ENCODE data around the gene LYSMD3. TPM values are rescaled to one million over a fixed set of nuclear protein-coding genes. Genes with fewer than 3 reads are reported as not detected.

Gene LYSMD3
- total and polyA plus RNA-seq, 10 of the 15 experiments (the other 5 are each of a cell fraction or from before 2014, with no cell fraction given): 3.9 to 22.5 (median 12.6) TPM

DNA sequence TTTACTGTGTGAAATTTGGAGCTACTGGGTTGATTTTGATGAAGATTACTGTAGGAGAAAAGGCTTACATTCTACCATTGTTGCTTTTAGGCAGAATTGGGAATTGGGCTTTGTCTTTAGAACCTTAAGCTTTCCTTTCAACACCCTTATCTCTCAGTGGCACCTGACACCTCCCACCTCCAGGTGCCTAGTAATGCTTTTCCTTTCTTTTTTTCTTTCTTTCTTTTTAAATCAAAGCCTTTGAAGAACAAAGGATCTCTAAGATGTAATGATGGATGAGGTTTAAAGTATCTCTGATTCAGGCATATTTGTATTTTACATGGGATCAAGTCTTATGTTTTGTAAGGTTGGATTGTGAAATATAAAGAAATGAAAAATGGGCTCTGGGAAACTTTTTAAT, 26.3 kb upstream of the LYSMD3 start (continued):
- TF ChIP-seq ESRRA (IDR thresholded peaks at IDR 0.05; ENCODE audit: low read length): no peak
- TF ChIP-seq FOS (IDR thresholded peaks at IDR 0.05; ENCODE audit: borderline replicate concordance, extremely low read depth, insufficient read length): no peak
- no peak for TF ChIP-seq KDM1A (IDR thresholded peaks at IDR 0.05; ENCODE audit: borderline replicate concordance)
- no peak for TF ChIP-seq SMARCA5 (IDR thresholded peaks at IDR 0.05)
- no peak for TF ChIP-seq EZH2 (IDR thresholded peaks at IDR 0.05; ENCODE audit: borderline replicate concordance, control insufficient read depth, low read depth, low read length)
- TF ChIP-seq, protein P1, sequence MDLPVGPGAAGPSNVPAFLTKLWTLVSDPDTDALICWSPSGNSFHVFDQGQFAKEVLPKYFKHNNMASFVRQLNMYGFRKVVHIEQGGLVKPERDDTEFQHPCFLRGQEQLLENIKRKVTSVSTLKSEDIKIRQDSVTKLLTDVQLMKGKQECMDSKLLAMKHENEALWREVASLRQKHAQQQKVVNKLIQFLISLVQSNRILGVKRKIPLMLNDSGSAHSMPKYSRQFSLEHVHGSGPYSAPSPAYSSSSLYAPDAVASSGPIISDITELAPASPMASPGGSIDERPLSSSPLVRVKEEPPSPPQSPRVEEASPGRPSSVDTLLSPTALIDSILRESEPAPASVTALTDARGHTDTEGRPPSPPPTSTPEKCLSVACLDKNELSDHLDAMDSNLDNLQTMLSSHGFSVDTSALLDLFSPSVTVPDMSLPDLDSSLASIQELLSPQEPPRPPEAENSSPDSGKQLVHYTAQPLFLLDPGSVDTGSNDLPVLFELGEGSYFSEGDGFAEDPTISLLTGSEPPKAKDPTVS (IDR thresholded peaks at IDR 0.05; ENCODE audit: low read depth, low read length): no peak
- TF ChIP-seq, protein P2, sequence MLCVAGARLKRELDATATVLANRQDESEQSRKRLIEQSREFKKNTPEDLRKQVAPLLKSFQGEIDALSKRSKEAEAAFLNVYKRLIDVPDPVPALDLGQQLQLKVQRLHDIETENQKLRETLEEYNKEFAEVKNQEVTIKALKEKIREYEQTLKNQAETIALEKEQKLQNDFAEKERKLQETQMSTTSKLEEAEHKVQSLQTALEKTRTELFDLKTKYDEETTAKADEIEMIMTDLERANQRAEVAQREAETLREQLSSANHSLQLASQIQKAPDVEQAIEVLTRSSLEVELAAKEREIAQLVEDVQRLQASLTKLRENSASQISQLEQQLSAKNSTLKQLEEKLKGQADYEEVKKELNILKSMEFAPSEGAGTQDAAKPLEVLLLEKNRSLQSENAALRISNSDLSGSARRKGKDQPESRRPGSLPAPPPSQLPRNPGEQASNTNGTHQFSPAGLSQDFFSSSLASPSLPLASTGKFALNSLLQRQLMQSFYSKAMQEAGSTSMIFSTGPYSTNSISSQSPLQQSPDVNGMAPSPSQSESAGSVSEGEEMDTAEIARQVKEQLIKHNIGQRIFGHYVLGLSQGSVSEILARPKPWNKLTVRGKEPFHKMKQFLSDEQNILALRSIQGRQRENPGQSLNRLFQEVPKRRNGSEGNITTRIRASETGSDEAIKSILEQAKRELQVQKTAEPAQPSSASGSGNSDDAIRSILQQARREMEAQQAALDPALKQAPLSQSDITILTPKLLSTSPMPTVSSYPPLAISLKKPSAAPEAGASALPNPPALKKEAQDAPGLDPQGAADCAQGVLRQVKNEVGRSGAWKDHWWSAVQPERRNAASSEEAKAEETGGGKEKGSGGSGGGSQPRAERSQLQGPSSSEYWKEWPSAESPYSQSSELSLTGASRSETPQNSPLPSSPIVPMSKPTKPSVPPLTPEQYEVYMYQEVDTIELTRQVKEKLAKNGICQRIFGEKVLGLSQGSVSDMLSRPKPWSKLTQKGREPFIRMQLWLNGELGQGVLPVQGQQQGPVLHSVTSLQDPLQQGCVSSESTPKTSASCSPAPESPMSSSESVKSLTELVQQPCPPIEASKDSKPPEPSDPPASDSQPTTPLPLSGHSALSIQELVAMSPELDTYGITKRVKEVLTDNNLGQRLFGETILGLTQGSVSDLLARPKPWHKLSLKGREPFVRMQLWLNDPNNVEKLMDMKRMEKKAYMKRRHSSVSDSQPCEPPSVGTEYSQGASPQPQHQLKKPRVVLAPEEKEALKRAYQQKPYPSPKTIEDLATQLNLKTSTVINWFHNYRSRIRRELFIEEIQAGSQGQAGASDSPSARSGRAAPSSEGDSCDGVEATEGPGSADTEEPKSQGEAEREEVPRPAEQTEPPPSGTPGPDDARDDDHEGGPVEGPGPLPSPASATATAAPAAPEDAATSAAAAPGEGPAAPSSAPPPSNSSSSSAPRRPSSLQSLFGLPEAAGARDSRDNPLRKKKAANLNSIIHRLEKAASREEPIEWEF (IDR thresholded peaks at IDR 0.05; ENCODE audit: insufficient replicate concordance, low read depth, low read length): no peak
